ENCODE measurements around the gene COMMD10.

- no peak for TF ChIP-seq CTCF (IDR thresholded peaks at IDR 0.05 in 4 of 5, conservative IDR thresholded peaks at IDR 0.05 in 1 of 5)
- no peak for TF ChIP-seq POLR2A (IDR thresholded peaks at IDR 0.05)
Measured at GRCh38 chr5:116144991-116145390, 60.2 kb downstream of the COMMD10 start.
